Measurements from ENCODE around the gene MINK1.

The MINK1 gene

GRCh38 chr17:4881761-4882555 lies 48.8 kb downstream of the MINK1 start:
- peak; percentile 2 for DNase-seq

- DNase-seq, result no peak
These were observed 51.3 kb downstream of the MINK1 start for GRCh38 chr17:4884489-4884888.

GRCh38 chr17:4886830-4887229 lies 53.7 kb downstream of the MINK1 start:
- DNase-seq, result no peak

- no peak for DNase-seq
These were observed 54.4 kb downstream of the MINK1 start for GRCh38 chr17:4887581-4887980.

GRCh38 chr17:4891411-4892410 lies 58.6 kb downstream of the MINK1 start:
- no peak for DNase-seq

GRCh38 chr17:4892499-4893221 lies 59.5 kb downstream of the MINK1 start:
- DNase-seq, result no peak

- DNase-seq, result no peak
These were observed 60.1 kb downstream of the MINK1 start for GRCh38 chr17:4893272-4893671.

- DNase-seq, result no peak
These were observed 60.8 kb downstream of the MINK1 start for GRCh38 chr17:4893721-4894560.

GRCh38 chr17:4895121-4895520 lies 62.0 kb downstream of the MINK1 start:
- no peak for DNase-seq

- no peak for DNase-seq
These were observed 62.7 kb downstream of the MINK1 start for GRCh38 chr17:4895657-4896331.

- no peak for DNase-seq
These were observed 63.4 kb downstream of the MINK1 start for GRCh38 chr17:4896332-4897197.

- DNase-seq, result no peak
These were observed 64.1 kb downstream of the MINK1 start for GRCh38 chr17:4897198-4897687.

- DNase-seq, result no peak
These were observed 64.6 kb downstream of the MINK1 start for GRCh38 chr17:4897785-4898184.

- no peak for DNase-seq
These were observed 65.2 kb downstream of the MINK1 start for GRCh38 chr17:4898351-4898750.

GRCh38 chr17:4898927-4899326 lies 65.8 kb downstream of the MINK1 start:
- no peak for DNase-seq

- DNase-seq, result no peak
These were observed 66.4 kb downstream of the MINK1 start, which contains the start of gene C17orf107 for GRCh38 chr17:4899341-4900230. TSS of gene C17orf107 (plus strand) at chr17:4899536. CDS start at chr17:4899763, 227 bp downstream.

GRCh38 chr17:4900231-4901107 lies 67.3 kb downstream of the MINK1 start:
- DNase-seq, result no peak

- DNase-seq, result no peak
These were observed 68.0 kb downstream of the MINK1 start for GRCh38 chr17:4901108-4901647.

Data from NCI-H1436 treated with DMSO at 0.1 percent for 48 hours (cell line).